Neuronal stem cell (in vitro differentiated cells): ENCODE results near the gene HIRIP3.
"Not testable (repeated sequence)": the region's sequence is repeated elsewhere in the genome, so short reads cannot be mapped to it uniquely, and the experiment has no call there.

ENCODE experiments used
- DNase-seq: peaks from one replicate; pipeline ENCODE4 v3.0.0-alpha.2; 2013; ENCODE audit warnings: low spot score
- H2AFZ ChIP-seq: one replicate; pipeline ENCODE4 v1.6.1; 2013; ENCODE audit warnings: mild to moderate bottlenecking, low read length, inconsistent platforms
- H2AK5ac ChIP-seq: 2 replicates; pipeline ENCODE4 v1.6.1; 2013; ENCODE audit warnings: low read depth, mild to moderate bottlenecking, inconsistent platforms, low read length, moderate library complexity, mixed read lengths
- H2BK120ac ChIP-seq: 2 replicates; pipeline ENCODE4 v1.6.1; 2013; ENCODE audit warnings: low read depth, mild to moderate bottlenecking, inconsistent platforms, low read length, moderate library complexity, mixed read lengths
- H2BK12ac ChIP-seq: one replicate; pipeline ENCODE4 v1.6.1; 2013; ENCODE audit warnings: low read length, inconsistent platforms
- H2BK15ac ChIP-seq: 2 replicates; pipeline ENCODE4 v1.6.1; 2013; ENCODE audit warnings: mild to moderate bottlenecking, low read length, inconsistent platforms, mixed read lengths
- H2BK5ac ChIP-seq: one replicate; pipeline ENCODE4 v1.6.1; 2013; ENCODE audit warnings: inconsistent platforms, mild to moderate bottlenecking, low read length, moderate library complexity
- H3K14ac ChIP-seq: one replicate; pipeline ENCODE4 v1.6.1; 2013; ENCODE audit warnings: low read length, inconsistent platforms
- H3K18ac ChIP-seq: 2 replicates; pipeline ENCODE4 v1.6.1; 2013; ENCODE audit warnings: low read length, inconsistent platforms
- H3K23ac ChIP-seq: 2 replicates; pipeline ENCODE4 v1.6.1; 2013; ENCODE audit warnings: low read depth, mild to moderate bottlenecking, mixed read lengths, low read length, inconsistent platforms; ENCODE audit not compliant: poor library complexity
- H3K27ac ChIP-seq: replicated peaks from 3 replicates; pipeline ENCODE4 v1.5.1; 2013; ENCODE audit warnings: low read length, inconsistent platforms
- H3K27me3 ChIP-seq, 3 experiments: 2 replicates each; pipeline ENCODE4 v1.6.1; 2013; ENCODE audit warnings: low read length in 3 of 3, mild to moderate bottlenecking in 2 of 3, inconsistent platforms in 1 of 3, low read depth in 1 of 3, mixed read lengths in 1 of 3, moderate library complexity in 1 of 3; ENCODE audit not compliant: control insufficient read depth in 3 of 3, insufficient read depth in 3 of 3
- H3K36me3 ChIP-seq, 2 donors: replicated peaks in 1 of 2; 2 replicates each; pipeline ENCODE4 v1.6.1; 2013; ENCODE audit warnings: low read length in 2 of 2; ENCODE audit not compliant: control insufficient read depth in 2 of 2, insufficient read depth in 2 of 2
- H3K4ac ChIP-seq: 2 replicates; pipeline ENCODE4 v1.6.1; 2013; ENCODE audit warnings: inconsistent platforms, mild to moderate bottlenecking, low read length, moderate library complexity
- H3K4me1 ChIP-seq, 2 donors: 1 replicate in 1 of 2; 2 replicates in 1 of 2; pipeline ENCODE4 v1.6.1; 2013; ENCODE audit warnings: low read length in 2 of 2, low read depth in 1 of 2; ENCODE audit not compliant: control insufficient read depth in 2 of 2, insufficient read depth in 1 of 2
- H3K4me2 ChIP-seq: one replicate; pipeline ENCODE4 v1.6.1; 2013; ENCODE audit warnings: mild to moderate bottlenecking, low read length, inconsistent platforms; ENCODE audit not compliant: insufficient read depth, poor library complexity, severe bottlenecking
- H3K4me3 ChIP-seq, 2 donors: 2 replicates each; pipeline ENCODE4 v1.5.1; 2013; ENCODE audit warnings: low read length in 2 of 2, mild to moderate bottlenecking in 2 of 2, inconsistent platforms in 1 of 2, moderate library complexity in 1 of 2
- H3K79me1 ChIP-seq: one replicate; pipeline ENCODE4 v1.6.1; 2013; ENCODE audit warnings: low read depth, mild to moderate bottlenecking, inconsistent platforms, low read length, moderate library complexity
- H3K9ac ChIP-seq: one replicate; pipeline ENCODE4 v1.6.1; 2013; ENCODE audit warnings: mild to moderate bottlenecking, low read depth, low read length, inconsistent platforms; ENCODE audit not compliant: poor library complexity
- H3K9me3 ChIP-seq, 2 donors: replicated peaks in 1 of 2; 2 replicates each; pipeline versions ENCODE3 to v1.6.1; 2013; ENCODE audit warnings: low read length in 2 of 2, mild to moderate bottlenecking in 2 of 2, inconsistent platforms in 1 of 2, low read depth in 1 of 2, mixed read lengths in 1 of 2, moderate library complexity in 1 of 2; ENCODE audit not compliant: control insufficient read depth in 2 of 2, insufficient read depth in 1 of 2
- H4K8ac ChIP-seq: one replicate; pipeline ENCODE4 v1.6.1; 2013; ENCODE audit warnings: low read depth, mild to moderate bottlenecking, inconsistent platforms, low read length, moderate library complexity
- H4K91ac ChIP-seq: one replicate; pipeline ENCODE4 v1.6.1; 2013; ENCODE audit warnings: low read length, low read depth, mild to moderate bottlenecking, inconsistent platforms; ENCODE audit not compliant: poor library complexity
- WGBS, 2 donors: extraction: QIAGEN DNeasy Blood & Tissue Kit; methylation state at CpG; one replicate each; pipeline ENCODE4 v1.1.7; 2013; ENCODE audit warnings: missing lambda C conversion rate in 2 of 2, mixed read lengths in 1 of 2; ENCODE audit not compliant: insufficient read length in 2 of 2, insufficient replicate concordance in 1 of 2; ENCODE audit errors: extremely low coverage in 2 of 2; 5-methylcytosine and 5-hydroxymethylcytosine counted together

Gene HIRIP3

DNA sequence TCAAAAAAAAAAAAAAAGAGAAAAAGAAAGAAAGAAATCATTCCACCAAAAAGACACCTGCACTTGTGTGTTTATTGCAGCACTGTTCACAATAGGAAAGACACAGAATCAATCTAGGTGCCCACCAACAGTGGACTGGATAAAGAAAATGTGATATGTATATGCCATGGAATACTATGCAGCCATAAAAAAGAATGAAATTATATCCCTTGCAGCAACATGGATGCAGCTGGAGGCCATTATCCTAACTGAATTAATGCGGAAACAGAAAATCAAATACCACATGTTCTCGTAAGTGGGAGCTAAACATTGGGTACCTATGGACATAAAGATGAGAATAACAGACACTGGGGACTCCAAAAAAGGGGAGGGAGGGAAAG, 21.9 kb upstream of the HIRIP3 start:
- no peak overlapping the region for H2BK12ac ChIP-seq
- no peak overlapping the region for H4K8ac ChIP-seq
- no peak overlapping the region for H3K27ac ChIP-seq
- no peak overlapping the region for H3K18ac ChIP-seq
- WGBS, 2 donors: no CpG with 5 or more reads among the region's 2 CpGs
- no peak overlapping the region for H3K4me3 ChIP-seq
- no peak for DNase-seq
- no peak overlapping the region for H3K4me2 ChIP-seq
- no peak overlapping the region for H3K14ac ChIP-seq
- H3K36me3 ChIP-seq: no peaks in the 10 kb centered on the region
- no peak overlapping the region for H2BK15ac ChIP-seq
- no peak overlapping the region for H2BK5ac ChIP-seq
- peaks cover 4% of the 10 kb centered on the region for H3K79me1 ChIP-seq
- no peak overlapping the region for H2AFZ ChIP-seq
- no peak overlapping the region for H2AK5ac ChIP-seq
- H2BK120ac ChIP-seq: no peak overlapping the region
- H3K23ac ChIP-seq: no peak overlapping the region
- peaks cover 0 to 4% of the 10 kb centered on the region in 2 donors for H3K4me1 ChIP-seq
- peaks cover 0 to 4% (median under 1%) of the 10 kb centered on the region in 3 experiments for H3K27me3 ChIP-seq
- H3K4ac ChIP-seq: no peak overlapping the region
- H3K9ac ChIP-seq: no peak overlapping the region
- no peaks in the 10 kb centered on the region for H3K9me3 ChIP-seq
- H4K91ac ChIP-seq: no peak overlapping the region

DNA sequence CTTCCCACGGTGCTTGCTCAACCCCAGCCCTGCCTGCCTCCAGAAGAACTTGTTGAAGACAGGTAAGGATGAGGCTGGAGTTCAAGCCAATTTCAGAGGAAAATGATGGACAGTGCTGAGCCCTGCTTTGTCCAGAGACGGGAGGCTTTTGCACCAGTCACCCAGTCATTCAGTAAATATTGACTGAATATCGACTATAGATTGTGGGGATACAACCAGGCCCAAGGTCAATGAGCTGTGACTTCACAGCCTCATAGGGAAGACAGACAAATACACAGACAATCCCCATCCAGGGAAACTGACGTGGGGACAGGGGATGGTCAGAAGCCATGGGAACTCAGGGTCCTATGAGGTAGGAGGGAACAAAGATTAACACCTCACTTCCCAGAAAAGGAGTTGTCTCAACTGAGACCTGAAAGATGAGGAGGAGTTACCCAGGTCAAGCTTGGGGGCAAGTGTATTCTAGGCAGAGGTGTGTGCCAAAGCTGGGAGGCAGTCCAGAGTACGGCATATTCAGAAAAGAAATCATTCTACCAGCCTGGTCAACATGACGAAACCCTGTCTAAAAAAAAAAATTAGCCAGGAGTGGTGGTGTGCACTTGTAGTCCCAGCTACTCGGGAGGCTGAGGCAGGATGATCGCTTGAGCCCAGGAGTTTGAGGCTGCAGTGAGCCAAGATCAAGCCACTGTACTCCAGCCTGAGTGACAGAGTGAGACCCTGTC, 21.3 kb upstream of the HIRIP3 start:
- Histone ChIP-seq H3K4me2 (no peak overlapping the region), H3K36me3 (no peaks in the 10 kb centered on the region), H3K27me3 (peaks cover 0 to 10% (median 4%) of the 10 kb centered on the region in 3 experiments), H3K79me1 (peaks cover 3% of the 10 kb centered on the region), H3K4me3 (no peak overlapping the region), H2AFZ (no peak overlapping the region), H2BK120ac (no peak overlapping the region), H2BK5ac (no peak overlapping the region), H2AK5ac (no peak overlapping the region), H3K27ac (no peak overlapping the region), H3K14ac (no peak overlapping the region), H3K4ac (no peak overlapping the region), H4K8ac (no peak overlapping the region), H3K9ac (no peak overlapping the region), H3K18ac (no peak overlapping the region), H3K23ac (no peak overlapping the region), H3K9me3 (no peaks in the 10 kb centered on the region), H3K4me1 (peaks cover 4% of the 10 kb centered on the region in 2 donors), H2BK12ac (no peak overlapping the region), H2BK15ac (no peak overlapping the region), H4K91ac (no peak overlapping the region)
- no peak for DNase-seq
- no CpG with 5 or more reads among the region's 8 CpGs for WGBS, 2 donors

DNA sequence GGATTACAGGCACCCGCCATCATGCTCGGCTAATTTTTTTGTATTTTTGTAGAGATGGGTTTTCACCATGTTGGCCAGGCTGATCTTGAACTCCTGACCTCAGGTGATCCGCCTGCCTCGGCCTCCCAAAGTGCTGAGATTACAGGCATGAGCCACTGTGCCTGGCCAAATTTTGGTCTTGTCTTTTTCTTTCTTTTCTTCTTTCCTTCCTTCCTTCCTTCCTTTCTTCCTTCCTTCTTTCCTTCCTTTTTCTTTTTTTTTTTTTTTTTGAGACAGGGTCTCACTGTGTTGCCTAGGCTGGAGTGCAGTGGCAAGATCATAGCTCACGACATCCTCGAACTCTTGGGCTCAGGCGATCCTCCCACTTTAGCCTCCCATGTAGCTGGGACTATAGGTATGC, 20.0 kb upstream of the HIRIP3 start:
- H3K4me2 ChIP-seq, H2BK15ac ChIP-seq, H3K23ac ChIP-seq, H2AFZ ChIP-seq, H3K27ac ChIP-seq, H4K91ac ChIP-seq, DNase-seq, H3K14ac ChIP-seq, H3K4ac ChIP-seq, H2AK5ac ChIP-seq, H3K18ac ChIP-seq, H3K36me3 ChIP-seq, H3K9ac ChIP-seq, H3K4me3 ChIP-seq, H3K9me3 ChIP-seq, H2BK12ac ChIP-seq, H4K8ac ChIP-seq, H3K79me1 ChIP-seq, H2BK5ac ChIP-seq, H2BK120ac ChIP-seq, H3K4me1 ChIP-seq: not testable (repeated sequence)
- peaks cover 0 to 14% (median 12%) of the 10 kb centered on the region in 3 experiments for H3K27me3 ChIP-seq
- WGBS, 2 donors: no CpG with 5 or more reads among the region's 7 CpGs

DNA sequence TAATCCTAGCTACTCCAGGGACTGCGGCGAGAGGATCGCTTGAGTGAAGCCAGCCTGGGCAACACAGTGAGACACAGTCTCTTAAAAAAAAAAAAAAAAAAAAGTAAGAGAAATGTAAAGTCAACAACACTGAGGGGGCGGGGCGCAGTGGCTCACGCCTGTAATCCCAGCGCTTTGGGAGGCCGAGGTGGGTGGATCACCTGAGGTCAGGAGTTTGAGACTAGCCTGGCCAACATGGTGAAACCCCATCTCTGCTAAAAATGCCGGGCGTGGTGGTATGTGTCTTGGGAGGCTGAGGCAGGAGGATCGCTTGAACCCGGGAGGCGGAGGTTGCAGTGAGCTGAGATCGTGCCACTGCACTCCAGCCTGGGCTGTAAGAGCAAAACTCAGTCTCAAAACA, 17.2 kb upstream of the HIRIP3 start:
- H3K4ac ChIP-seq, H3K9me3 ChIP-seq, H2BK5ac ChIP-seq, H3K27ac ChIP-seq, H2AK5ac ChIP-seq, H4K8ac ChIP-seq, H2BK12ac ChIP-seq, H3K14ac ChIP-seq, H3K23ac ChIP-seq, H2BK15ac ChIP-seq, H3K36me3 ChIP-seq, H2BK120ac ChIP-seq, H3K18ac ChIP-seq, DNase-seq, H3K79me1 ChIP-seq, H3K4me3 ChIP-seq, H2AFZ ChIP-seq, H3K9ac ChIP-seq, H4K91ac ChIP-seq, H3K4me2 ChIP-seq: not testable (repeated sequence)
- WGBS, 2 donors: no CpG with 5 or more reads among the region's 14 CpGs
- Histone ChIP-seq H3K4me1 (peaks cover 12 to 14% of the 10 kb centered on the region in 2 donors), H3K27me3 (peaks cover 0 to 17% (median 15%) of the 10 kb centered on the region in 3 experiments)
